ENCODE data around the gene TTC13.

TTC13 gene

DNA sequence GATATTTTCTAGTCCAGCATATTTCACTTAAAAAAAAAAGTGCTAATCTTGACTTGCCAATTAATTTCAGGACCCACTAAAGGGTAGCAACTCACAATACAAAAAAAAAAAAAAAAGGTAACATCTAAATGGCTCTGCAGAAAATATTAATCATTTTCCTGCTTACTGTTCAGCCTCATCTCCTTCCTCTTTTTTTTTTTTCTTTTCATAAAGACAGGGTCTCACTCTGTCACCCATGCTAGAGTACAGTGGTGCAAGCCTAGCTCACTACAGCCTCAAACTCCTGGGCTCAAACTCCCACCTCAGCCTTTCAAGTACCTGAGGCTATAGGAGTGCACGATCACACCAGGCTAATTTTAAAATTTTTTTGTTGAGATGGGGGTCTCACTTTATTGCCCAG is 30.4 kb downstream of the TTC13 start:
- no peak for DNase-seq (ENCODE audit: low read depth in 3 of 3)

DNA sequence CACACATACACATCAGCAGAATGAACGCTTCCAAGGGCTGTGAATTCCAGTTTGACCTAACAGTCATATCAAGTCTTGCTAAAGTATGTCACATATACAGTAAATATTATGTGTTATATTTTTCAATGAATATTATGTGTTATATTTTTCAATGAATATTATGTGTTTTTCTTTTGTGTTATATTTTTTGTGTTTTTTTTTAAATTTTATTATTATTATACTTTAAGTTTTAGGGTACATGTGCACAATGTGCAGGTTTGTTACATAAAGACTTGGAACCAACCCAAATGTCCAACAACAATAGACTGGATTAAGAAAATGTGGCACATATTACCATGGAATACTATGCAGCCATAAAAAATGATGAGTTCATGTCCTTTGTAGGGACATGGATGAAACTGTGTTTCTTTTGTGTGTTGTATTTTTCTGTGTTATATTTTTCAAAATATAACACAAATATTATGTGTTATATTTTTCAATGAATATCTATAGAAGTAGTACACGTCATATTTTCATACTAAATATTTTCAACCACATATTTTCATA is 35.5 kb downstream of the TTC13 start:
- no peak for DNase-seq (ENCODE audit: low read depth in 3 of 3)

- no peak for DNase-seq (ENCODE audit: low read depth in 3 of 3)
Observed at GRCh38 chr1:230940848-230941247, 37.8 kb downstream of the TTC13 start.

GRCh38 chr1:230939806-230940489 is 38.7 kb downstream of the TTC13 start:
- DNase-seq (ENCODE audit: low read depth in 3 of 3) = no peak

DNA sequence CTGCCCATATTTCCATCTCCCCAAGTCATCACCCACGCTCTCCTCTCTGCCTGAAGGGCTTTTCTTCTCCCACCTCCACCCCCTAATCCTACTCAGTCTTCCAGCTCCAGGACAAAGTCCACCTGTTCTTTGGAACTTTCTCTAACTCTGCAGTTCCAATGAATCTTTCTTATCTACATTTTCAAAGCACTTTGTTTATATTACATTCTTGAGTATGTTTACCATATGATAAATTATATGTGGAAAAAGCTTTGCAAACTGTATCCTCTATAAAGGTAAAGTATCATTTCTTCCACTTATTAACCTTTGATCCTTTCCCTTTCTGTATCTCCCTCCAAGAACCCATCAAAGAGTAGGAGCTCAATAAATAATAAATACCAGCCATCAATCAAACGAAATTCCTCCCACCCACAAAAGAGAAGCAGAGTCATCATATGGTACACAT is 39.7 kb downstream of the TTC13 start:
- no peak for DNase-seq (ENCODE audit: low read depth in 3 of 3)

DNA sequence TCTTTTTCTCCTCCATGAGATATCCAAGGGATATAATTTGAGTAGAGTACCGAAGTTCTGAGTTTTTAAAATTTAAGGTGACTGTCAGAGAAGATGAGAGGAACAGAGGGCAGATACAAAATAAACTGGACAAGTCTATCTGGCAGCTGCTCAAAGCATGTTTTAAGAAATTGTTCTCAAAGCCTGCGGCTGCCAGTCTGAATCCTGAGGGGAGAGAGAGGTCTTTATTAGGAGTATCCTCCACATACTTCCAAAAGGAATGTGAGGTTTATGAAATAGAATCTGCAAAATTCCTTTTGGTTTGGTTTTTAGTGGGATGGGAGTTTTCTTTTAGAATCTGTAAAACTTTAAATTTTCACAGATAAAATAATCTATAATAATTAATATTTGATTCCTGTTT is 41.3 kb downstream of the TTC13 start:
- no peak for DNase-seq (ENCODE audit: low read depth in 3 of 3)

DNA sequence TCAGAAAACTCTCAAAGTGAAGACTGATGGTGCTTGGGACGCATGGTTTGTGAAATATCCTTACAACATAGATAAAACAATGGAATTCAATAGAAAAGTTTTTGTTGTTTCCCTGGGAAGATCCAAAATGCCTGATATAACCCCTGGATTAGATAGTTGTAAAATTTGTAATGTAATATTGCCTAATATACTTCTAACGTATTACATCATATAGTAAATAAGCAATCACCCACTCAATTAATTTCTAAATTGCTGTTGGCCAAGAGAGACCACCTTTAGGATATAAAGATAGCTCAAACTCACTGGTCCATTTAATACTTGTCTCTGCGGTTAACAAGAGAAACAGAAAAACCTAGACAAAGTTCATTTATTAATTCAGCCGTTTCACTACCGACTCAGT is 42.2 kb downstream of the TTC13 start:
- no peak for DNase-seq (ENCODE audit: low read depth in 3 of 3)

- no peak for DNase-seq (ENCODE audit: low read depth in 3 of 3)
Observed at GRCh38 chr1:230935852-230936251, 42.8 kb downstream of the TTC13 start.

DNA sequence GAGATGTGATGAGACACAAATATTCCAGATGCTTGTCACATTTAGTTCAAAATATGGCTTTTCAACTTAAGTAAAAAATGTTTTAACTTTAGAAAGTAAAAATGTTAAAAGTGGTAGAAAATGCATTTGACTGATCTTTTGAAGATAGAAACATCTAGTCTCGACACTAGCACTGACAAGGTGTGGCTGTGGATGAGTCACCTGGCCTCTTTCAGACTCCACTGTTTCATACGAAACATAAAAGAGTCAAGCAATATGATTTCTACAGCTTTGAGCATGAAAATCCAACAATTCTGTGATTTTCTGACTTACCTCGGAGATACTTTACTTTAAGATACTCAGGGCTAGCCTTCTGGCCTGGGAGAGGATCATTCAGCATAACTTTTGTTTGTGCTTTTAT is 47.7 kb downstream of the TTC13 start:
- DNase-seq (ENCODE audit: low read depth in 3 of 3) = no peak

GRCh38 chr1:230926182-230926581 is 52.5 kb downstream of the TTC13 start:
- DNase-seq (ENCODE audit: low read depth in 3 of 3) = no peak

GRCh38 chr1:230925608-230926007 is 53.1 kb downstream of the TTC13 start:
- DNase-seq (ENCODE audit: low read depth in 3 of 3) = no peak

GRCh38 chr1:230923176-230923575 is 55.5 kb downstream of the TTC13 start:
- no peak for DNase-seq (ENCODE audit: low read depth in 3 of 3)

- no peak for DNase-seq (ENCODE audit: low read depth in 3 of 3)
Observed at GRCh38 chr1:230922620-230923019, 56.0 kb downstream of the TTC13 start.

- DNase-seq (ENCODE audit: low read depth in 3 of 3) = no peak
Observed at GRCh38 chr1:230919207-230919606, 59.5 kb downstream of the TTC13 start.

DNA sequence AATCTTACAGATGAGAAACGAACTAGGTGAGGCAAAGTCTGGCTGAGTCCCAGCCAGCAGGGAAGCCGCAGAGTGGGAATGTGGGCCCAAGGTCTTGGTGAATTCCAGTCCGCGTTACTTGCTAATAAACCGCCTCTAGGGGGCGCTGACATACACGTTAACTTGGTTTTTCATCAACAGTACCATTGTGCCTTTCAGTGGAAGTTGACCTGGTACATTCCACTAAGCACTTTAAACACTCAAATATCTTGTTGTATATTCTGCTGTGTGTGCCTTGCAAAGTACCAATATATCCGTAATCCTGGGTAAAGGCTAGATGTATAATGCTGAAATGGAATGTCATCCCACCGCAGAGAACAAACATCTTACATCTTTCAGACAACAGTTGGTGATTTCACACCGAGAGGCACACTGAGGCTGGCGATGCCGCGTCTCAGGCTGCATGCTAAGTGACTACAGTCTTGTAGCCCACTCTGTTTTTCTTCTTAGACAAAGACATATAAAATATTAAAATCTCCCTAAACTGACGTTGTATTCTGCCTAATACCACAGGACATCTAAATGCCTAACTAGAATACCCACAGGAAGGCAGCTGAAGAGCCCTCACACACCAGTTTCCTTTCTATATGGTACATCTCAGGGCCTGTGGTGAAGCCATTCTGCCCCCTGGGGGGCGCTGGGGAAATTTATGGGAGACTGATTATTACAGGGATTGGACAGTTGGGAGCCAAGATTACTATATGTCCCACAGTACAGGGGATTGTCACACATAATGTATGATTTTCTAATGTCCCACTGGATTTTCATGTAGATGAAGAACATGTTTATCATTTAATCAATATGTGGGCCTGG is 61.2 kb downstream of the TTC13 start:
- peak; percentile 55 to 64 (median 56) for DNase-seq (ENCODE audit: low read depth in 3 of 3)

GRCh38 chr1:230916587-230917283 is 61.9 kb downstream of the TTC13 start:
- DNase-seq (ENCODE audit: low read depth in 3 of 3) = no peak

DNA sequence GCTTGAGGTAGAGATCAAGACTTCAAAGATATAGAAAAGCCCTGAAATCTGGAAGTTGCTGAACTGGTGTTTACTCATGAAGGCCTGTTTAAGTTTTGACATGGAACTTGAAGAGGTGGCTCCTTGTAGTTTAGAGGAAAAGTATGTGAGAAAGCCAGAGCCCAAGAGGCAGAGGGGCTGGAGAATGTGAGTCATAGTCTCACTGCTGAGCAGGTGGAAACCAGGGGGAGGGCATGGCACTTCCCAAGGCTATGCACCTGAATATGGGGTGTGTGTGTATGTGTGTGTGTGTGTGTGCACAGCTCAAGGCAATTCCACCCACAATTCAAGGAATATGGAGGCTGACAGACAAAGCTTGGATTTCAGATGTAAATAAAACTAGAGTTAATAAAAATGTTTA is 63.6 kb downstream of the TTC13 start:
- no peak for DNase-seq (ENCODE audit: low read depth in 3 of 3)

DNA sequence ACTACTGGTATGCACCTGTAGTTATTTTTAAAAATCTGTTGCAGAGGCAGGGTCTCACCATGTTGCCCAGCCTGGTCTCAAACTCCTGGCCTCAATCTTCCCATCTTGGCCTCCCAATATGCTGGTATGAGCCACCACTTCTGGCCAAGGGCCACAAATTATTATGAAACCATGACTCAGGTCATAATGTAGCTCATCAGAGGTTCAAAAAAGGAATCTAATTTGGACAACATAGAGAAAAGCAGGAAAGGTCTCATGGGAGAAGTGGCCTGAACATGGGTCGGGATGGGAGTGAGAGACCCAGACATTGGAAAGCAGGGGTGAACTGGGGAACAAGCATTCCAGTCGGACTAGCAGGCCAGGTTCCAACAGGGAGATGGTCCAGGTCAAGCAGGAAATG is 65.2 kb downstream of the TTC13 start:
- no peak for DNase-seq (ENCODE audit: low read depth in 3 of 3)

DNA sequence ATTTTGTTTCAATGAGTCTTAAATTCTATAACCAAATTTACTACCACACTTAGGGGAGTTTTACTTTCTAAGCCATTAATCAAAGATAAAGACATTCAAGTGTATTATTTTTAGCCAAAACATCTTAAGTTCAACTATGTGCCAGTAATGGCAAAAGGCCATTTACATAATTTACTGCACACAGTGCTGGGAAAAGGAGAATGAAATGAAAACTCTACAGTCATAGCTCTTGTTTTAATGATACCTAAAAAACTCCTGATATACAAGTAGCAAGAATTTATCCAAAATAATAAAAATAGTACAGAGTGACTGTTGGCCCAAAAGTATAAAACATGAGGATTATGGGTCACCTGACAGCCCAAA is 67.9 kb downstream of the TTC13 start:
- no peak for DNase-seq (ENCODE audit: low read depth in 3 of 3)

GRCh38 chr1:230909974-230910754 is 68.5 kb downstream of the TTC13 start:
- no peak for DNase-seq (ENCODE audit: low read depth in 3 of 3)

- DNase-seq (ENCODE audit: low read depth in 3 of 3) = no peak
Observed at GRCh38 chr1:230907472-230908205, 71.0 kb downstream of the TTC13 start.

Data from stimulated activated CD4-positive, alpha-beta T cell treated with anti-CD3 and anti-CD28 coated beads, TNF-alpha, amount 100 ng/mL, for 24 hours (primary cell).